ENCODE data around the gene ADGRD1. TPM values are rescaled to one million over a fixed set of nuclear protein-coding genes. Genes with fewer than 3 reads are reported as not detected.

The ADGRD1 gene
- total and polyA plus RNA-seq, 2 of the 8 experiments (the other 6 are each of a cell fraction or from before 2014, with no cell fraction given): 0.36 to 0.48 TPM

DNA sequence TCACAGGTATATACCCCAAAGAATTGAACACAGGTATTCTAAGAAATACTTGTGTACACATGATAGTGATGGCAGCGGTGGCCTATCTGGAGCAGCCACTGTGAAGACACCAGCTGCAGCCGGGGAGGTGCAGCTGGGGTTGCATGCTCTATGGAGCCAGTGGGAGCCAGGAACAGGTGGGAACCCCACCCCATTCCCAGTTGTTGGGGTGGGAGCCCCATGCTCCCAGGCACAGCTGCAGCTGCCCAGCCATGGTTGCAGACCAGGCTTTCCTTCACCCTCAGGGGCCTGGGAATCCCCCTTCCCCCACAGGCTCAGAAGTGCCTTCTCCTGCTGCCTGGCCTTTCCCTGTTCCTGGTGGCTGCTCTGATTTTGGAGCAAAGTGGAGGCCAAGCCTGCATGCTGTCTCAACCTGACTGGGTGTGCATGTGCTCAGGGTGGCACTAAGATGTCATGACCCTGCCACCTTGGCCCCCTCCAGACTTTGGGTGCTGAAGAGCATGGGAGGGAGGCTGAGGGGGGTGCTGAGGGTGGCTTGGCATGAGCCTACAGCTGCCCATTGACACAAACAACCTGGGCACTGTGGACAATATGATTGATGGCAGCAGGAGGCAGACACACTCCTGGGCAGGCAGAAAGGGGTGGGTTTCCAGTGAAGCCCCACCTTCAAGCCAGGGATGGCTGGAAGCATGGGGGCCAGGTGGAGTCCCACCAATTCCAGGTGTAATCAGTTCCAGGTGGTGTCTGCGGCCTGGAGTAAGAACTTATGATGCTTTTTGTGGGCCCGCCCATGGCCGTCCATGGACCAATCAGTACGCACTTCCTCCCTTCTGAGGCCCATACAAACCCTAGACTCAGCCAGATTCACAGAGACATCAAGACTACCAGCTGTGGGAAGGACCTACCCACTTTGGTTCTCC, 234.7 kb downstream of the ADGRD1 start:
- H3K4me1 ChIP-seq (replicated peaks in 1 of 4; ENCODE audit: control insufficient read depth in 3 of 4, insufficient read depth in 4 of 4, low read length in 3 of 4): no peaks in the 10 kb centered on the region
- H3K14ac ChIP-seq (ENCODE audit: insufficient read length): no peak overlapping the region
- no peak for FAIRE-seq
- H3K79me2 ChIP-seq (ENCODE audit: control insufficient read depth in 1 of 2, insufficient read depth in 2 of 2, low read length in 2 of 2): no peaks in the 10 kb centered on the region
- ChIA-PET CTCF (ENCODE audit: partially characterized antibody) (interaction anchor here (0.6 to 2.0 kb wide), 5 partner anchors 29 to 378 kb away, joined by 3 to 5 read pairs (median 4); no protein-coding TSS in a partner anchor), POLR2A (ENCODE audit: partially characterized antibody) (no interaction called here)
- no peaks in the 10 kb centered on the region for H3K36me3 ChIP-seq (ENCODE audit: control insufficient read depth in 2 of 4, insufficient read depth in 4 of 4, low read length in 3 of 4)
- H2BK20ac ChIP-seq (ENCODE audit: low read length): no peak overlapping the region
- DNase-seq (ENCODE audit: low read depth in 1 of 2, low spot score in 2 of 2): no peak
- no peak overlapping the region for H2BK120ac ChIP-seq (replicated peaks; ENCODE audit: low read depth, low read length)
- no peak overlapping the region for H4K8ac ChIP-seq (ENCODE audit: extremely low read depth, insufficient read depth, low read length)
- H2AFZ ChIP-seq (ENCODE audit: low read length): no peak overlapping the region
- H3K27me3 ChIP-seq (replicated peaks in 1 of 4; ENCODE audit: control insufficient read depth in 3 of 4, extremely low read depth in 1 of 4, insufficient read depth in 3 of 4, low read length in 3 of 4): no peaks in the 10 kb centered on the region
- no peaks in the 10 kb centered on the region for H3K23me2 ChIP-seq (ENCODE audit: low read depth, low read length)
- no peak overlapping the region for H3K56ac ChIP-seq (replicated peaks; ENCODE audit: insufficient read length, low read depth, low read length)
- no peak overlapping the region for H4K5ac ChIP-seq (ENCODE audit: insufficient read length, low read depth, low read length)
- H3K27ac ChIP-seq (ENCODE audit: low read depth, low read length): no peak overlapping the region
- H3K18ac ChIP-seq (ENCODE audit: extremely low read depth, low read length): no peak overlapping the region
- H3K4me2 ChIP-seq (ENCODE audit: insufficient read depth in 1 of 2, low read depth in 2 of 2, low read length in 2 of 2): no peak overlapping the region
- no peak overlapping the region for H3K23ac ChIP-seq (ENCODE audit: insufficient read length)
- H3K4ac ChIP-seq (replicated peaks; ENCODE audit: insufficient read length, low read depth, low read length): no peak overlapping the region
- no peak overlapping the region for H4K91ac ChIP-seq (replicated peaks; ENCODE audit: insufficient read length, low read length)
- 89% methylated on average over 6 of the region's 6 CpGs; no CpG with 5 or more reads in 1 of the 2 experiments for WGBS, 2 experiments (ENCODE audit: extremely low coverage in 1 of 2, insufficient coverage in 1 of 2, insufficient read length in 1 of 2, insufficient replicate concordance in 2 of 2, low coverage in 1 of 2, low lambda C conversion rate in 2 of 2, missing lambda C conversion rate in 1 of 2)
- no peak overlapping the region for H2BK12ac ChIP-seq (ENCODE audit: low read depth, low read length)
- H2AK5ac ChIP-seq (ENCODE audit: low read depth, low read length): no peak overlapping the region
- H3K4me3 ChIP-seq (ENCODE audit: extremely low read depth in 1 of 4, insufficient read depth in 2 of 4, low read depth in 3 of 4, low read length in 4 of 4): no peak overlapping the region
- no peak overlapping the region for H2BK5ac ChIP-seq (ENCODE audit: low read depth, low read length)
- H3K9me3 ChIP-seq (ENCODE audit: insufficient read depth in 2 of 2, low read depth in 1 of 2, low read length in 1 of 2): peaks cover 5 to 18% of the 10 kb centered on the region in 2 experiments; a peak in 2 of 4 replicates
- H3K79me1 ChIP-seq (ENCODE audit: low read depth, low read length): no peaks in the 10 kb centered on the region
- H2BK15ac ChIP-seq (ENCODE audit: low read length): no peak overlapping the region
- no peak overlapping the region for H3K9ac ChIP-seq (replicated peaks in 1 of 4; ENCODE audit: extremely low read depth in 1 of 4, low read depth in 3 of 4, low read length in 3 of 4)
- H4K20me1 ChIP-seq (replicated peaks in 1 of 2; ENCODE audit: control insufficient read depth in 1 of 2, insufficient read depth in 2 of 2, low read length in 2 of 2): no peaks in the 10 kb centered on the region
- TF ChIP-seq PHF8 (conservative IDR thresholded peaks at IDR 0.05; ENCODE audit: low read depth, low read length) (no peak), RAD21 (IDR thresholded peaks at IDR 0.05 in 1 of 2, conservative IDR thresholded peaks at IDR 0.05 in 1 of 2; ENCODE audit: low read depth in 2 of 2, low read length in 2 of 2) (no peak), KDM4A (IDR thresholded peaks at IDR 0.05; ENCODE audit: low read depth, low read length, severe bottlenecking) (no peak), GABPA (IDR thresholded peaks at IDR 0.05; ENCODE audit: borderline replicate concordance, insufficient read depth, low read length) (no peak), MAFK (IDR thresholded peaks at IDR 0.05; ENCODE audit: low read depth, low read length) (no peak), TBP (IDR thresholded peaks at IDR 0.05; ENCODE audit: low read depth, low read length) (no peak), HDAC6 (IDR thresholded peaks at IDR 0.05; ENCODE audit: low read depth, low read length) (no peak), NANOG (IDR thresholded peaks at IDR 0.05; ENCODE audit: insufficient read depth, low read depth, low read length, poor library complexity, severe bottlenecking) (no peak), NRF1 (IDR thresholded peaks at IDR 0.05; ENCODE audit: low read depth, low read length) (no peak), BACH1 (IDR thresholded peaks at IDR 0.05; ENCODE audit: low read length) (no peak), TAF7 (optimal IDR thresholded peaks at IDR 0.05; ENCODE audit: borderline replicate concordance, low read depth, low read length) (no peak), CHD1 (IDR thresholded peaks at IDR 0.05; ENCODE audit: low read depth, low read length) (no peak)

Data from H1 (cell line).